ENCODE measurements around the gene PAX7.

DNA sequence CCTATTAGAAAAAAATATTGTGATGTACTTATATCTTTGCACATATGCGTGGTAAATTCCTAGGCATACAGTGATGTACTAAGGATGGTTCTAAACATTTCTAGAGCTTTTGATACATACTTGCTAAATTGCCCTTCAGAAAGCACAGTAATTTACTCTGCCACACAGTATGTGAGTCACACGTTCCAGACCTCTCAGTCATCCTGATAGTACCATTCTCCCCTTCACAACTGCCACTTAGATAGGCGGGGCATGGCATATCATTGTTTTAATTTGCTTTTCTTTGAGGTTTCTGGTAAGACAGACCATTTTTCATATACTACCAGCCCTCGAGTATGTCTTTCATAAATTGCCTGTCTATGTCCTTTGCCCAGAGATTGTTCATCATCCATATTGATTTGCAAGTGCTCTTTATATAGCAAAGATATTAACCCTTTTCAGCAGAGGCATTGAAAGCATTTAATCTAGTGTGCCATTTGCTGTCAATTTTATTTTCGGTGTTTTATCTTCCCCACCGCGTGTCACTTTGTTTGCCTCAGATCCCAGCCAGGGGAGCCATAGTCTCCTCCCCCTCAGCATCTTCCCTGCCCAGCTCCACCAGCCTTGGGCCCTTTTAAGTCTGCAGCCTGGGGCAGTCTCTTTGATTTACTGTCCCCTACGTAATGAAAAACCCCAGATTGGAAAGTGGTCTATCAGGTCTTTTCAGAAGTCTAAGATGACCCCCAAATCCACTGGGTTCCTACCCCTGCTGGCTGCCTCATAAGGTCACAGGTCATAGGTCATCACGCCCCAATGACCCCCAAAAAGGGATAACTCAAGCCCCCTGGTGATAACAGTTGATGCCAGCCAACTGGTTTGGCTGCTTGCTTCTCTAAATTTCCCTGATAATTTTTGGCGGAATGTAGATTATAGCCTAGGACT, 11.8 kb upstream of the PAX7 start:
- TF ChIP-seq CTCF (IDR thresholded peaks at IDR 0.05; ENCODE audit: poor library complexity, severe bottlenecking) (no peak), RAD21 (conservative IDR thresholded peaks at IDR 0.05) (no peak), EP300 (conservative IDR thresholded peaks at IDR 0.05; ENCODE audit: poor library complexity, severe bottlenecking) (no peak), TAF1 (IDR thresholded peaks at IDR 0.05; ENCODE audit: low read depth) (no peak)
